ENCODE data around the gene PLXNB2.

Gene PLXNB2

GRCh38 chr22:50261615-50262459 is 45.6 kb downstream of the PLXNB2 start, which contains the start of gene MAPK12:
TSS of gene MAPK12 (minus strand) at chr22:50261683. CDS start at chr22:50261509, 174 bp downstream.
- no peak for DNase-seq

DNA sequence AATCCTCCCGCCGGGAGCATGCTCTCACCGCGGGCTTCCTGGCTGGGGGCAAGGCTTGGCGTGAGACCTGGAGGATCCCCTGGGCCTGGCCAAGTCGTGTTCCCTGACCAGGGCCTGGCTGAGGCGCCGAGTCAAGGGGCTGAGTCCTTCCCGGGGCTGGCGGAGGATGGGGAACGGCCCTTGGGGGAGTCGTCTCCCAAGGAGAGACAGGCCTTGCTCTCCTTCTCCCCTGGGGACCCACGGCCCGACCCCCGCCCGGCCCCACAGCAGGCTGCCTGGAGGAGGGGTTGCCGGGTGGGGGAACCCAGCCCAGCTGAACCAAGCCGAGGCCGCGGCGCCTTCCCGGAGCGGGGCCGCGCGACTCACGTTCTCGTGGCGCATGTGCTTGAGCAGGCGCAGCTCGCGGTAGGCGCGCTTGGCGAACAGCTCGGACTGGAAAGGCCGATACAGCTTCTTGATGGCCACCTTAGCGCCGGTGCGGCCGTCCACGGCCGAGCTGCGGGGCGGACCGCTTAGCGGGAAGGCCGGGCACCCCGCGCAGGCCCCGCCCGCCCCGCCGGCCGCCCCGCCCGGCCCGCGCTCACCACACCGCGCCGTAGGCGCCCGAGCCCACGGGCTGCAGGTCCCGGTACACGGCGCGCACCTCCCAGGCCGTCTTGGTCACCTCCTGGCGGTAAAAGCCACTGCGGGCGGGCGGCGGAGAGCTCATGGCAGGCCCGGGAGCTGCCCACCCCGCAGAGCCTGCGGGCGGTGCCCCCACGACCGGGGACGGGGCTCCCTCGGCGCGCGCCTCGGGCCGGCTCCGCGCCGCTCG is 46.4 kb downstream of the PLXNB2 start:
- DNase-seq: no peak

- no peak for DNase-seq
These were observed 47.0 kb downstream of the PLXNB2 start for GRCh38 chr22:50260434-50260800.

- DNase-seq: no peak
These were observed 48.1 kb downstream of the PLXNB2 start for GRCh38 chr22:50259302-50259701.

GRCh38 chr22:50258361-50259292 is 48.8 kb downstream of the PLXNB2 start:
- no peak for DNase-seq

GRCh38 chr22:50257451-50258360 is 49.7 kb downstream of the PLXNB2 start:
- DNase-seq: no peak

- no peak for DNase-seq
These were observed 50.4 kb downstream of the PLXNB2 start for GRCh38 chr22:50257041-50257440.

DNA sequence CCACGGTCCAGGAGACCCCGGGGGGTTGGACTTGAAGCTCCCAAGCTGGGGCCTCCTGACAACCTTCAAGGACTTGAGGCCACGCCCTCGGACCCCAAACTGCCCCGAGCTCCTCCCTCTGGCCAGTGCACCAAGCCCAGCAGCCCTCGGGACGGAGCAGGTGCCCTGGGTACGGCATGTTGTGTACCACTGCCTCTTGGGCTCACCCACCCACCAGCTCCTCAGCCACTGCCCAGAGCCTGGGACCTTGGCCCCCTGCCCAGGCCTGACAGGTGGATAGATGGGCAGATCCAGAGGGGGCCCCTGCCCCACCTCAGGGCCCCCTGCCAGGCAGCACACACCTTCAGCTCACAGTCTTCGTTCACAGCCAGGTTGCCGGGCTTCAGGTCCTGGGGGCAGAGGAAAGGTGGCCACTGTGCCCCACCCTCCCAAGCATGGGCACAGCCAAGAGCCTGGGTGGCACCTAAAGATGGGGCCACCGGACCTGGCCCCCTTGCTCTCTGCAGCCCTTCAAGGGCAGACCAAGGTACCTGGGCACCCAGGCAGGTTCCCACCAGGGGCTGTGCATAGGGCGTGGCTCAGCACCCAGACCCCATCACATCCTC is 51.1 kb downstream of the PLXNB2 start:
- no peak for DNase-seq

DNA sequence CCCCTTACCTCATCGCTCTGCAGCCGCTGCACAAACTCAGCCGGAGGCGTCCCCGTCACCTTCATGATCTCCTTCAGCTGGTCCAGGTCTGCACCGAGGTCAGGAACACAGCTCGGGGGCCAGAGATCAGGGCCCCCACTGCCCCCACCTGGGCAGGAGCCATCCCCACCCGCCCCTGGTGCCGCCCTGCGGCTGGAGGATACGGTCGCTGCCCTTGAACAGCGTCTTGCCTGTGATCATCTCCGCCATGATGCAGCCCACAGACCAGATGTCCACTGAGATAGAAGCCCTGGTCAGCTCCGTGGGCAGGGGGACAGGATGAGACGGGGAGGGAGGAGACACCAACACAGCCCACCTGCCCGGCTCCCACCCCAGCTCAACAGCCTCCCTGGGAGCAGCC is 51.8 kb downstream of the PLXNB2 start:
- no peak for DNase-seq

DNA sequence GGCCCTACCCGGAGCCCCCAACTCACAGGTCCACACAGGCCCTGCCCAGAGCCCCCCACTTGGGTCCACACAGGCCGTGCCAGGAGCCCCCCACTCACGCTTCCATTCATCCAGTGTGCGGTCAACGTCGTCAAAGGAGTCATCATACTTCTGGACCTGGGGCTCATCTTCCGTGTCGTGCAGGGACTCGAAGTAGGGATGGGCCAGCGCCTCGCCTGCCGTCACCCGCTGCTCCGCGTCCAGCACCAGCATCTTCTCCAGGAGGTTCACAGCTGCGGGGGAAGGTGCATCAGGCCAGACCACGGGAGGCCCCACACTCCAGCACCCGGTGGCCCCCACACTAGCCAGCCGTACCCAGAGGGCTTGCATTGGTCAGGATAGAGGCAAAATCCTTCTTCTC is 52.3 kb downstream of the PLXNB2 start:
- DNase-seq: no peak

GRCh38 chr22:50253941-50254340 is 53.5 kb downstream of the PLXNB2 start:
- DNase-seq: no peak

DNA sequence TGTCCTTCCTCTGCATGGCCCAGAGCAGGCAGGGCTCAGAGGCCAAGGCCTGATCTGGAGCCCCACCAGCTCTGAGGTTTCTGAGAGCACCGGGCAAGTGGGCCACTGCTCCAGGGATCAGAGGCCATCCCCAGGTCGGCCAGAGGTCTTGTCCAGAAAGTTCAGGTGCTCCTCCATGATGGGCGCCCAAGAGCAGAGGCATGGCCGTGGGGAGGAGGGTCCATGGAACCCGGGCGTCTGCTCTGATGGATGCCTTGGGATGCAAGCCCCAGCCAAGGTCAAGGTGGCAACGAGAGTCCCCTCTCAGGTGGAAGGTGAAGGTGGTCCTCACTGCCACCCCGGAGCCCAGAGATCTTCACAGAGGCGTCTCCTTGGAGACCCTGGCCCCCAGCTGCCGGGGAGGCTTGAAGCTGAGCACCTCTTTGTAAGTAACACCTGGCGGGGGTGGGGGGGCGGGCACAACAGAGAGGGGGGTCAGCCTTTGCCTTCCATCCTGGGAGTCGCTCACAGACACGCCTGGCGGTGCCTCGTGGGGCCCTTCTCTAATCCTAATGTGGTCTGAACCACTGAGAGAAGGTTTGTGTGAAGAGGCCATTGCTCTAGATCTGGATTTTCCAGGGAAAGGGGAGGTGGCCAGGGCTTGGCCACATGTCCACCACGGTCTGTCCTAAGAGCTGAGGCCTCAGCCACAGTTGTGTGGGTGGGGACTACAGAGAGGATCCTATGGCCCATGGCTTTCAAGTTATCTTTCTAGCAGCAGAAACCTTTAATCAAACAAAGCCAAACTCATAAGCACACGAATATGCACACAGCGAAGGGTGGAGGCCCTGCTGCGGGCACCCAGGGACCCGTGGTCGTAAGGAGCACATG is 54.2 kb downstream of the PLXNB2 start:
- DNase-seq: no peak

DNA sequence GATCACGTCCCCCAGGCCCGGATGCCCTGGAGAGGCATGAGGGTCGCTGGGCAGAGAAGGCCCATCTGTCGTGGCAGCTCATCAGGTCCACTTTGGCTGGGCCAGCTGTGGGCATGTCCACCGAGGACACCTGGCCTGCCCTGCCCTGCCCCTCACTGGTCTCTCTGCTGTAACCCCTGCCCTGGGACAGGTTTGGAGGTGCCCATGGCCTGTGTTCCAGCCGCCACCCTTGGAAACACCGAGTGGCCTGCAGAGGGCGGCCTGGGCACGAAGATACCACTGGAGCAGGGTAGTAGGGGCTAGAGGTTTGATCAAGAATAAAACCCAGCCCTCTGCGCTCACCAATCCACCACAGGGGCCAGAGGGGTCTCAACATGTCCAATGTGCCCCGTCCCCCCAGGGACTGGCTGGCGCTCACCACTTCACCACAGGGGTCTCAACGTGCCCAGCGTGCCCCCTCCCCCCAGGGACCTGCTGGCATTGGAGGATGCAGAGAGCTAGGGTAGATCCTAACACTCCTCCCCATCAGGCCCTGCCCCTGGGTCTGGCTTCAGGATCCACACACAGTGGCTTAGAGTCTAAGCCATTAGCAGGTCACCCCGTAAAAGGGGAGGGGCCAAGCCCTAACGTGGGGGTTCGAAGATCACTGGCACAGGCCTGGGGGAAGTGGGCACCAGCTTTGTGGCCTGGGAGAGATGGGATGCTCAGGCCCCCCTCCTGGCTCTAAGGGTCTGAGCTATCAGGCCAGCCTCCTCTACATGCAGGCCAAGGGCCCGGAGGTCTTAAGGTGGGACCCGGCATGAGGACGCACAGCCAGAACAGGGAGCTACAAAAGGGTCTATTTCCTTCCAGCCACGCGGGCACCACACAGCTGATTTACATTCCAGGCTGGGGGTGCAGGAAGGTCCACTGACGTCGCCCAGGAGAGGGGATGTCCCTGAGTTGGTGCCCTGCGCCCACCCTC is 55.1 kb downstream of the PLXNB2 start:
- DNase-seq: no peak

GRCh38 chr22:50251477-50252081 is 55.9 kb downstream of the PLXNB2 start:
- no peak for DNase-seq

DNA sequence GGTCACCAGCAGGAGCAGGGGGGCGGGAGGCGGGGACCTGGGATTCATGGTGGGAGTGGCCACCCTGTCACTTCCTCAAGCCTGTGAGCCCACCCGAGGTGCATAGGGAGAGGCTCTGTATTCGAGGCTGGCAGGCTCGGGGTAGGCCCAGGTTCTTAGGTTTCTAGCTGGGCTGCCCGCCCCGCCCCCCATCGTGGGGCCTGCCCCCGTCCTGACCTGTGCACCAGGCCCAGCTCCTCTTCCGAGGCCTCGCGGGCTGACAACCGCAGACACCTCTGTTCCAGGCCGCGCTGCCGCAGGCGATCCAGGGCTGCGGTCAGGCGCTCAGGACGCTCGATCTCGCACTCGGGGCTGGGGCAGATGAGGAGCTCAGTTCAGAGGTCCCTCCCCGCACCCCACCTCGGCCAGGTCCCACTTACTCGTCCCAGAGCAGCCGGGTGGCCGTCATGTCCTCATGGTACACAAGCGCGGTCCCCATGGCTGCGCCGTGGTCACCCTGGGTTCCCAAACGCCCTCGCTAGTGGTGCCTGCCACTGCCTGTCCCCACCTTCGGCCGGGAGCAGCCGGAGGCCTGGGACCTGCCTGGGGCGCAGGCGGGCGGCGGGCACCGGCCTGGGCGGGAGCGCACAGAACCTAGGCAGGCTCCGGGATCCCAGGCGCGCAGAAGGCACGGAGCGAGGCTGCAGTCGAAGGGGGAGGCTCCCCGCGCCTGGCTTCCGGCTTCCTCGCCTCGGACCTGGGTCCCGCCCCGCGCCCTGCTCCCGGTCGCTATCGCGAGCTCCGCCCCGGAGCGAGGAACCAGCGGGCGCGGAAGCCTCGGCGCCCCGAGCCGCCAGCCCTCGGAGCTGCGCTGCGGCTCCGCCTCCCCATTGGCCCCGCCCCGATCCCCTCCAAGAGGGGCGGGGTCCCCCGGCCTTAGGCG is 56.6 kb downstream of the PLXNB2 start, which contains the start of gene HDAC10:
TSS of gene HDAC10 (minus strand) at position 711 of the 922 bp plus-strand sequence. CDS start at position 478, 233 bp downstream.
- no peak for DNase-seq

- no peak for DNase-seq
These were observed 57.2 kb downstream of the PLXNB2 start for GRCh38 chr22:50250249-50250554.
